Measurements from ENCODE around the gene SALL3. TPM values are rescaled to one million over a fixed set of nuclear protein-coding genes. Genes with fewer than 3 reads are reported as not detected.

The SALL3 gene
- total and polyA plus RNA-seq, 10 donors = not detected

DNA sequence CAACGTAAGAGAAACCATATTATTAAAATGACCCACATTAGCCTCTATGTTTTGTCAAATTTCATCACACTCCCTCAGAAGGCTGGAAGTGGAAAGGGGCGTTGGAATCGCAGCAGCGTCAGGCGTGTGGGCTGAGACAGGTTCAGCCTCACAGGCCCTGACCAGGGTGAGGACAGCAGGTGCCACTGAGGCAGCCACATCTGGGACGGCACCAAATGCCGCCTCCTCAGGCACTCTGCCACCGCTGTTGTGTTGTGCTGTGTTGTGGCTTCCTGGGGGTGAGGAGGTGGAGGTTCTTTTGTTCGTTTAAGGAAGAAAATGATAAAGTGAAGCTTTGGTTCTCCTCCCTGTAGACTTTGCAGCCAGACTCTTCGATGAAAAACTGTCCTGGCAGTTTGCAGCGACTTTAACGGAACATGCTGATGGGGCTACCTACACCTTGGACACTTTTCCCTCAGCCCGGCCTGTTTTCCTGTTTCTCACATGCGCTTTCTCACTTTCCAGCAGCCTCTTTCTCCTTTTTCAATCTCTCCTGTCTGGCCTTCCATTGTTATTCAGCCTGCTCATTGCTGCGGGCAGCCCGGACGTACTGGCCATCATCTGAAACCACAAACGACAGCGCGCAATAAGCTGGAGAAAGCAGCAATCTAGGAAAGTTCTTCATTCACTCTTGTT lies 44.9 kb upstream of the SALL3 start:
- intact Hi-C loops (cut with DNase I; ENCODE audit: low total_unique reads) = no loop called here

DNA sequence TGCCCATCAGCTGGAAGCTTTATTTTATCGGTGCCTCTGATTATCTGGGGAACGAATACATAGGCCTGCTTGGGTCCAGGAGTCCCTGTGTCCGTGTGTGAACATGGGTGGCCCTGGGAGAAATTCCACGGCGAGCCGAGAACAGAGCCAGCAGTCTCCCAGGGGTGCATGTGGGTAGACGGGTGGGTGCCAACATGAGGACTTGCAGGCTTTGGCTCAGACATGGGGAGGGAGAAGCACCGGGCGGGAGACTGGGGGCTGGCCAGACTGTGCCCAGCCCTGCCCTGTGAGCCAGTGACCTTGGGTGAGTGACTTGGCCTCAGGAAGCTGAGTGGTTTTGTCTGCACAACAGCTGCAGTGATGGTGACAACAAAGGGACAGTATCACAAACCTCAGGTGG lies 44.2 kb upstream of the SALL3 start:
- Histone ChIP-seq H3K4me1 (no peaks in the 10 kb centered on the region), H3K27me3 (replicated peaks in 1 of 7) (no peaks in the 10 kb centered on the region), H3K4me3 (no peak overlapping the region), H3K9me3 (no peaks in the 10 kb centered on the region), H3K36me3 (no peaks in the 10 kb centered on the region), H3K27ac (no peak overlapping the region)
- no peak for DNase-seq
- WGBS, 5 donors = 83 to 89% (median 88%) methylated on average over 9 of the region's 9 CpGs
- TF ChIP-seq POLR2AphosphoS5 (IDR thresholded peaks at IDR 0.05) = no peak
- TF ChIP-seq, protein P1, sequence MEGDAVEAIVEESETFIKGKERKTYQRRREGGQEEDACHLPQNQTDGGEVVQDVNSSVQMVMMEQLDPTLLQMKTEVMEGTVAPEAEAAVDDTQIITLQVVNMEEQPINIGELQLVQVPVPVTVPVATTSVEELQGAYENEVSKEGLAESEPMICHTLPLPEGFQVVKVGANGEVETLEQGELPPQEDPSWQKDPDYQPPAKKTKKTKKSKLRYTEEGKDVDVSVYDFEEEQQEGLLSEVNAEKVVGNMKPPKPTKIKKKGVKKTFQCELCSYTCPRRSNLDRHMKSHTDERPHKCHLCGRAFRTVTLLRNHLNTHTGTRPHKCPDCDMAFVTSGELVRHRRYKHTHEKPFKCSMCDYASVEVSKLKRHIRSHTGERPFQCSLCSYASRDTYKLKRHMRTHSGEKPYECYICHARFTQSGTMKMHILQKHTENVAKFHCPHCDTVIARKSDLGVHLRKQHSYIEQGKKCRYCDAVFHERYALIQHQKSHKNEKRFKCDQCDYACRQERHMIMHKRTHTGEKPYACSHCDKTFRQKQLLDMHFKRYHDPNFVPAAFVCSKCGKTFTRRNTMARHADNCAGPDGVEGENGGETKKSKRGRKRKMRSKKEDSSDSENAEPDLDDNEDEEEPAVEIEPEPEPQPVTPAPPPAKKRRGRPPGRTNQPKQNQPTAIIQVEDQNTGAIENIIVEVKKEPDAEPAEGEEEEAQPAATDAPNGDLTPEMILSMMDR (IDR thresholded peaks at IDR 0.05 in 8 of 11, conservative IDR thresholded peaks at IDR 0.05 in 3 of 11) = no peak
- no peak for TF ChIP-seq POLR2A (IDR thresholded peaks at IDR 0.05)
- intact Hi-C loops (cut with DNase I; ENCODE audit: low total_unique reads) = no loop called here

More for the DNA sequence above, 44.9 kb upstream of the SALL3 start:
- Histone ChIP-seq H3K27ac (no peak overlapping the region), H3K4me3 (no peak overlapping the region), H3K9me3 (no peaks in the 10 kb centered on the region), H3K27me3 (replicated peaks in 1 of 7) (no peaks in the 10 kb centered on the region), H3K36me3 (no peaks in the 10 kb centered on the region), H3K4me1 (no peaks in the 10 kb centered on the region)
- TF ChIP-seq POLR2AphosphoS5 (IDR thresholded peaks at IDR 0.05) = no peak
- TF ChIP-seq POLR2A (IDR thresholded peaks at IDR 0.05) = no peak
- TF ChIP-seq, protein P1 (IDR thresholded peaks at IDR 0.05 in 8 of 11, conservative IDR thresholded peaks at IDR 0.05 in 3 of 11) = no peak
- no peak for DNase-seq
- 69 to 79% (median 72%) methylated on average over 20 of the region's 20 CpGs for WGBS, 5 donors

DNA sequence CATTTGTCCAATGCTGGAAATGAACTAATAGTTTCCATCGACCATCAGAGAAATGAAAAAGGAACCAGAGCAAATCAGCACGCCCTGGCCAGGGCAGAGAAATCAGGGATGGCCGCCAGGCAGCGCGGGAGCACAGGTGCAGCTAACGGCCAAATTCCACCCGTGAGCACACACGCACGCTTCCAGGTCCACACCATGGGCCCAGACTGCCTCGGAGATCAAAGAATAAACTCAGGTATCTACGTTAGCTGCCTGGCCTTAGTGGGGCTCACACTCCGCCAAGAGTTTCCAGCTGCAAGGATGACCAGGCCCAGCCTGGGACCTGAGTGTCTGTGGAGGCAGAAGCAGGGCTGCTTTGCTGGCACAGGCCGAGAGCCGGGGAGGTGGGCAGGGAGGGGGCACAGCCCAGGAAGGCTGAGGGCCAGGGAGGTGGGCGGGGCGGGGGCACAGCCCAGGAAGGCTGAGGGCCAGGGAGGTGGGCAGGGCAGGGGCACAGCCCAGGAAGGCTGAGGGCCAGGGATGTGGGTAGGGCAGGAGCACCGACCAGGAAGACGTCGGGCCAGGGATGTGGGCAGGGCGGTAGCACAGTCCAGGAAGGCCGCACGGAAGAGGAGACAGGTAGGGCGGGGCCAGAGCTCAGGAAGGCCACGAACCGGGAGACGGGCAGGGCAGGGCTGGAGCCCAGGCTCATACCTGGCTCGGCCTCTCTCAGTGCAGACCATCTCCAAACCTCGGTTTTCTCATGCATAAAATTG lies 43.2 kb upstream of the SALL3 start:
- WGBS, 5 donors = 79 to 86% (median 83%) methylated on average over 27 to 28 of the region's 28 CpGs
- H3K27ac ChIP-seq = no peak overlapping the region
- TF ChIP-seq POLR2A (IDR thresholded peaks at IDR 0.05) = no peak
- TF ChIP-seq POLR2AphosphoS5 (IDR thresholded peaks at IDR 0.05) = no peak
- TF ChIP-seq, protein P1 (IDR thresholded peaks at IDR 0.05 in 8 of 11, conservative IDR thresholded peaks at IDR 0.05 in 3 of 11) = no peak
- H3K36me3 ChIP-seq = no peaks in the 10 kb centered on the region
- H3K27me3 ChIP-seq (replicated peaks in 1 of 7) = no peaks in the 10 kb centered on the region
- no peak overlapping the region for H3K4me3 ChIP-seq
- intact Hi-C loops (cut with DNase I; ENCODE audit: low total_unique reads) = no loop called here
- DNase-seq = no peak
- no peaks in the 10 kb centered on the region for H3K4me1 ChIP-seq
- no peaks in the 10 kb centered on the region for H3K9me3 ChIP-seq

DNA sequence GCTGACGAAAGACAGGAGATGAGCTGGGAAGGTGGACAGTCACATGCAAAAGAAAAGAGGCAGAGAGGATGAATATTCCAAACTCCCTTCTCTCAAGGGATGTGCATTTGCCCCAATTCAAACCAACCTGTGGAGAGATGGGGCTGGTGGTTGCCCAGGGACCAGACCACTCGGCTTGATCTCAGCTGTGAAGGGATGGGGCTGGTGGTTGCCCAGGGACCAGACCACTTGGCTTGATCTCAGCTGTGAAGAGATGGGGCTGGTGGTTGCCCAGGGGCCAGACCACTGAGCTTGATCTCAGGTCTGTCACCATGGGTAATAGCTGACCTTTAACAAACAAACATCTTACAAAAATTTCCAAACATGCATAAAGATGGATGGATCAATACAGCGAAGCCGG lies 42.5 kb upstream of the SALL3 start:
- TF ChIP-seq POLR2A (IDR thresholded peaks at IDR 0.05) = no peak
- H3K36me3 ChIP-seq = no peaks in the 10 kb centered on the region
- no peaks in the 10 kb centered on the region for H3K9me3 ChIP-seq
- H3K27ac ChIP-seq = no peak overlapping the region
- H3K4me1 ChIP-seq = no peaks in the 10 kb centered on the region
- intact Hi-C loops (cut with DNase I; ENCODE audit: low total_unique reads) = no loop called here
- no peak for DNase-seq
- no peaks in the 10 kb centered on the region for H3K27me3 ChIP-seq (replicated peaks in 1 of 7)
- no peak overlapping the region for H3K4me3 ChIP-seq
- WGBS, 5 donors = 90 to 95% (median 93%) methylated on average over 4 of the region's 4 CpGs
